ENCODE measurements around the gene KAT8.

KAT8 gene

DNA sequence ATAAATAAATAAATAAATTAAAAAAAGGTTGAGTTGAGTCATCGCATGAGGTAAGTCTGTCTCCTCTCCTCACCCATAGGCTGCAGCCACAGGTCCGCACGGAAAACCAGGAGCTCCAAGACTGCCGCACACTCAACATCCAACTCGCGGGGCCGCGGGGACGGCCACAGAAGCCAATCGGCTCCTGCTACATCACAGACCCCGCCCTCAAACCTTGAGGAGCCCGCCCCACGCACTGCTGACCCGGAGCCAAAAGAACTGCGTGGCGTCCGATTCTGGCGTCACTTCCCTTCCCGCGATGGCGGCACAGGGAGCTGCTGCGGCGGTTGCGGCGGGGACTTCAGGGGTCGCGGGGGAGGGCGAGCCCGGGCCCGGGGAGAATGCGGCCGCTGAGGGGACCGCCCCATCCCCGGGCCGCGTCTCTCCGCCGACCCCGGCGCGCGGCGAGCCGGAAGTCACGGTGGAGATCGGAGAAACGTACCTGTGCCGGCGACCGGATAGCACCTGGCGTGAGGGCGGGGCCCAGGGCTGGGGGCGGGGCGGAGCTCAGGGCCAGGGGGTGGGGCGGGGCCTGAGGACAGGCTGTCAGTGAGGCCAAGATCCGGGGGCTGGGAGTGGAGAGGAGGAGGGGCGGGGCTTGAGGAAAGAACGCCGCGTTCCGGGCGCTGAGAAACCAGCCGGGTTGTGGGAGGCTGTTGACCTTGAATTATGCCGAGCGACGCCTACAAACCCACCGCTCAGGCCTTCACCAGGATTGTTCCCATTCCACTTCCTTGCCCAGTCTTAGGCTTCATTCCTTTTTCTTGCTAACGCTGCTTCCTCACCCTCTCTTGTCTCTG is at the start of gene KAT8:
Gene KAT8, plus strand, starts transcription at position 281 of the 839 bp plus-strand sequence. Its CDS starts 18 bp downstream, at position 299.
- peak; percentile 99 for DNase-seq

DNA sequence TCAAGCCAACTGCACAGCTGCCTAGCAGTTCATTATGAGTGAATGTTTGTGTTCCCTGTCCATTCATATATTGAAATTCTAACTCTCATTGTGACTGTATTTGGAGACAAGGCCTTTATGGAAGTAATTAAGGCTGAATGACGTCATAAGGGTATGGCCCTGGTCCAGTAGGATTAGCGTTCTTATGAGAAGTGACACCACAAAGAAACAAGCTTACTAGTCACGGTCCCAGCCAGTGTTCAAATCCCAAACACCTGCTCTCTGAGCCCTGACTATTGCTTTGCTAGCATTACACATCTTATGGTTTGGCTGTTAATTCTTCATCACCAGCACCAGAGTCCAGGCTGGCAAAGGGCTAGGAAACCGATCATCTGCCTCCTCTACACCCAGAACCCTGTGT is 45.6 kb upstream of the KAT8 start:
- no peak for DNase-seq

DNA sequence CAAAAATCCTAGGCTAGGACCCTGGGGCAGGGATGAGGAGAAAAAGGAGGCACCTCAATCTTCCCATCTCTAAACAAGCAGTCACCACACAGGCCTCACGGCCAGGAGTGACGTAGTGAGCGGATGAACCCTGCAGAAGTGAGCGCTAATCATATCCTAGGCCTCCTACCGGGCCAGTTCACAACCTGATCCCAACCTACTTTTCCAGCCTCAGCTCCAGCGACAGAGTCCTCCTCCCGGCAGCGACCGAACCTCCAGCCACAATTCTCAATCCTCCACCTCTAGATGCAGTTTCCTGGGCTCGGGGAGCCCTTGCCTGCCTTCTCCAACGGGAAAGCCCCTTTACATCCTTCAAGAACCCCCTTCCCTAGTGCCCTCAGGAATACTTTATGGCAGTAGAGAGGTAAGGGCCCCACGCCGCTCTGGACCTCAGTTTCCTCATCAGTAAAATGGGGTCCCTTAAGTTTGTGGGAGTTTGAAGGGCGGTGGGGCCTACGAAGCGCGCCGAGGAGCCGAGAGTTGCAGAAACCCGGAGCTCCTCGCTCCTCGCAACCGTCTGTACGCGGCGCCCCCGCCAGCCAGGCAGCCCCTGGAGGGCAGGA is 44.8 kb upstream of the KAT8 start:
- peak; percentile 10 for DNase-seq

DNA sequence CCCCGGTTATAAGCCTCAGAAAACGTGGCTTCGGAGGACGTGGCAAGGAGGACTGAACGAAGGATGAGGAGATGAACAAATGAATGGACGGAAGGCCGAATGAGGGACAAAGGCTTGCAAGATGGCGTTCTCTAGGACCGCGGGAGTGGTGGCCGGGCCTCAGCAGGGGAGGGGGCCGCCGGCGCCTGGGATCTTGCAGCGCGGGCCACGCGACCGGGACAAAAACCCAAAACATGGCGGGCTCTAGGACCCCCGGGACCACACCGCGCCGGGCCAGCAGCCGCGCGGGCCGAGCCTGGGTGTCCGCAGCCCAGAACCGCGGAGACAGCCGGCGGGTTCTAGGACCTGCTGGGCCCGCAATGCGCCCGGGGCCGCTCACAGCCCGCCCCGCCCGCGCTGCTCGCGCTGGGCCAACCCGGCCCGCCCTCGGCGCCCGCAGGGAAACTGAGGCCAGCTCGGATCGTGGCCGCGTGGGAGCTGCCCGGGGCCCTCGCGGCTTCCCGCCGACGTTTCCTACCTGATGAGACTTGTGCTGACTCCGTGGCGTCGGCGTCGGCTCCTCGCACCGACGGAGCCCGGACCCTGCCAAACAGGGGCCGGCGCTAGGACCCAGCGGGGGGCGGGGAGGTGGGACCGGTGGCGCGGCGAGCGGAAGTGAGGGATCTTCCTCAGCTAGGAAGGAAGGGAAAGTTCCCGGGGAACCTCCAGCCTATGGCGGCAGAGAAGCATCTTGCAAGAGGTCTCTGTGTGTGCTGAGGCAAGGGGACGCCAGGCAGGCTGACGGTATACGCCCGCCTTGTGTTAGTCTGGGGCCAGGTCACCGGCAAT is 44.1 kb upstream of the KAT8 start:
- peak; percentile 87 for DNase-seq

DNA sequence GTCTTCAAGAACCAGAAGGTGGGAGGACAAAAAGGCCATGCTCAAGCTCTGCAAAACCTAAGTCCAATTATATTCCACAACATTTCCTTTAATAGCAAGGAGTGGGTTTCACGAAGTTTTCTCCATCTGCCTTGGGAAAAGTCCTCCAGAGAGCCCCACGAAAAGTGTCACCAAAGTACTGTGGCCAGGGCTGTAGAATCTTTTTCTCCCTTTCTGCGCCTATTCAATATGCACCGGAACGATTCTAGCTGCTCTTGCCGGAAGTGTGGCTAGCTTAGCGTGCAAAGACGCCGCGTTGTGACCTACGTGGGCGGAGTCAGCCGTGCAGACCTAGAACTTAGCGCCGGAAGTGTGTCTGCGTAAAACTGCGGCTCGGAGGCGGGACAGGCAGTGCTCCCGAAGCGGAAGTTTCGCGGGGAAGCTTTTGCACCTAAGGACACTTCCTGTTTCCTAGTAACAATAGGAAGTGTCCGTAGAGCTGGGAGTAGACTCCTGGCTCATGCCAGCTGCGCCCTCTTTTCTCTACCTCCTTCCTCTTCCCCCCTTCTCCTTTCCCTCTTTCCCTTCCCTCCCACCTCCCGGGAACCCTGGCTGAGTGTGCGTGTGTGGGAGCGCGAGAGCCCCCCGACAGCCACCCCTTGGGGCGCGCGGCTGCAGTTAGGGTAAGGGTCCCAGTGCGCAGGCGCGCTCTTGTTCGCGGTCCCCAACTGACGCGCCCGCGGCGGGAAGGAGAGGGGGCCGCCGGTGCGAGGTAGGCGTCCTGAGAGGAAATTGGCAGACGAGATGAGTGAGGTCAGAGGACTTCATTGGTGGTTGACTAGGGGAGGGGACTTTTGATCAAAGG is 43.3 kb upstream of the KAT8 start, which contains the start of the genes ZNF646 and ZNF668:
Gene ZNF646, plus strand, starts transcription at position 453 of the 844 bp plus-strand sequence. CDS start 1,903 bp downstream, outside the sequence.
Gene ZNF668, minus strand, starts transcription at position 271 of the 844 bp plus-strand sequence. CDS start 9,781 bp downstream, outside the sequence.
- peak; percentile 99 for DNase-seq

DNA sequence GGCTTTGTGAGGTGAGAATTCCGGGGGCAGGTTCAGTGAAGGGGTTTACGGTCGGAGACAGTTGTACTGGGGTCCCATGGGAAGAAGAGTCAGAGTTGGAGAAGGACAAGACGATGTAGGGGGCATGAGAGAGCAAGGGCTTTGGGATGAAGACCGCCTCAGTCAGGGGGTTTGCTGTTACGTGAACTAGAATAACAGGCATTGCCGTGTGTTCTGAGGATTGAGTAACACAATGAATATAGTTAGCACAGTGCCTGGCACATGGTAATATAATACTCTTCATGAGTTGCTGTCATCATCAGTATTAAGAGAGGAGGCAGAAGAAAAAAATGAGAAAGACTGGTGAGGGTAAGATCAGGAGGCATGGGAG is 42.7 kb upstream of the KAT8 start:
- DNase-seq: no peak

DNA sequence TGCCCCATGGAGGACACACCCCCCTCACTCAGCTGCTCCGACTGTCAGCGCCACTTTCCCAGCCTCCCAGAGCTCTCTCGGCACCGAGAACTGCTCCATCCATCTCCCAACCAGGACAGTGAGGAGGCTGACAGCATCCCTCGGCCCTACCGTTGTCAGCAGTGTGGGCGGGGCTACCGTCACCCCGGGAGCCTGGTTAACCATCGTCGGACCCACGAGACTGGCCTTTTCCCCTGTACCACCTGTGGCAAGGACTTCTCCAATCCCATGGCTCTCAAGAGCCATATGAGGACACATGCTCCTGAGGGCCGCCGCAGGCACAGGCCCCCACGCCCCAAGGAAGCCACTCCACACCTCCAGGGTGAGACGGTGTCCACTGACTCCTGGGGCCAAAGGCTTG is 41.1 kb upstream of the KAT8 start:
- no peak for DNase-seq

DNA sequence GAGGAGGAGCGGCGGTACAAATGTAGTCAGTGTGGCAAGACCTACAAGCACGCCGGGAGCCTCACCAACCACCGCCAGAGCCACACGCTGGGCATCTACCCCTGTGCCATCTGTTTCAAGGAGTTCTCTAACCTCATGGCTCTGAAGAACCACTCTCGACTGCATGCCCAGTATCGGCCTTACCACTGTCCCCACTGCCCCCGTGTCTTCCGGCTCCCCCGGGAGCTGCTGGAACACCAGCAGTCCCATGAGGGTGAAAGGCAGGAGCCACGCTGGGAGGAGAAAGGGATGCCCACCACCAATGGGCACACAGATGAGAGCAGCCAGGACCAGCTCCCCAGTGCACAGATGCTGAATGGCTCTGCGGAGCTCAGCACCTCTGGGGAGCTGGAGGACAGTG is 40.4 kb upstream of the KAT8 start:
- no peak for DNase-seq

DNA sequence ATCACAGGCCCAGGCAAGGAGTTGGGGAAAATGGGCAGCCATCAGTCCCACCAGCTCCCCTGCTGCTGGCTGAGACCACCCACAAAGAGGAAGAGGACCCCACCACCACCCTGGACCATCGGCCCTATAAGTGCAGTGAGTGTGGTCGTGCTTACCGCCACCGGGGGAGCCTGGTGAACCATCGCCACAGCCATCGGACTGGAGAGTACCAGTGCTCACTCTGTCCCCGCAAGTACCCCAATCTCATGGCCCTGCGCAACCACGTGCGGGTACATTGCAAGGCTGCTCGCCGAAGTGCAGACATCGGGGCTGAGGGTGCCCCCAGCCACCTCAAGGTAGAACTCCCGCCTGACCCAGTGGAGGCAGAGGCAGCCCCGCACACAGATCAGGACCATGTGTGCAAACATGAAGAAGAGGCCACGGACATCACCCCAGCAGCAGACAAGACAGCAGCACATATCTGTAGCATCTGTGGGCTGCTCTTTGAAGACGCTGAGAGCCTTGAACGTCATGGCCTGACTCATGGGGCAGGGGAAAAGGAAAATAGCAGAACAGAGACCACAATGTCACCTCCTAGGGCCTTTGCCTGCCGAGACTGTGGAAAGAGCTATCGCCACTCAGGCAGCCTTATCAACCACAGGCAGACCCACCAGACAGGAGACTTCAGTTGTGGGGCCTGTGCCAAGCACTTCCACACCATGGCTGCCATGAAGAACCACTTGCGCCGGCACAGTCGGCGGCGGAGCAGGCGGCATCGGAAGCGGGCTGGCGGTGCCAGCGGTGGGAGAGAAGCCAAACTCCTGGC is 39.7 kb upstream of the KAT8 start:
- DNase-seq: no peak

DNA sequence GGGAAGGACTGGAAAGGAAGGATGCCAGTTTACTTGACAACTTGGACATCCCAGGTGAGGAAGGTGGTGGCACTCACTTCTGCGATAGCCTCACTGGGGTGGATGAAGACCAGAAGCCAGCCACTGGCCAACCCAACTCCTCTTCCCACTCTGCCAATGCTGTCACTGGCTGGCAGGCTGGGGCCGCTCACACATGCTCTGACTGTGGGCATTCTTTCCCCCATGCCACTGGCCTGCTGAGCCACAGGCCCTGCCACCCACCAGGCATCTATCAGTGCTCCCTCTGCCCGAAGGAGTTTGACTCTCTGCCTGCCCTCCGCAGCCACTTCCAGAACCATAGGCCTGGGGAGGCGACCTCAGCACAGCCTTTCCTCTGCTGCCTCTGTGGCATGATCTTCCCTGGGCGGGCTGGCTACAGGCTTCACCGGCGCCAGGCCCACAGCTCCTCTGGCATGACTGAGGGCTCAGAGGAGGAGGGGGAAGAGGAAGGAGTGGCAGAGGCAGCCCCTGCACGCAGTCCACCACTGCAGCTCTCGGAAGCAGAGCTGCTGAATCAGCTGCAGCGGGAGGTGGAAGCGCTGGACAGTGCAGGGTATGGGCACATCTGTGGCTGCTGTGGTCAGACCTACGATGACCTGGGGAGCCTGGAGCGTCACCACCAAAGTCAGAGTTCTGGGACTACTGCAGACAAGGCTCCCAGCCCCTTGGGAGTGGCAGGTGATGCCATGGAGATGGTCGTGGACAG is 38.7 kb upstream of the KAT8 start:
- no peak for DNase-seq

DNA sequence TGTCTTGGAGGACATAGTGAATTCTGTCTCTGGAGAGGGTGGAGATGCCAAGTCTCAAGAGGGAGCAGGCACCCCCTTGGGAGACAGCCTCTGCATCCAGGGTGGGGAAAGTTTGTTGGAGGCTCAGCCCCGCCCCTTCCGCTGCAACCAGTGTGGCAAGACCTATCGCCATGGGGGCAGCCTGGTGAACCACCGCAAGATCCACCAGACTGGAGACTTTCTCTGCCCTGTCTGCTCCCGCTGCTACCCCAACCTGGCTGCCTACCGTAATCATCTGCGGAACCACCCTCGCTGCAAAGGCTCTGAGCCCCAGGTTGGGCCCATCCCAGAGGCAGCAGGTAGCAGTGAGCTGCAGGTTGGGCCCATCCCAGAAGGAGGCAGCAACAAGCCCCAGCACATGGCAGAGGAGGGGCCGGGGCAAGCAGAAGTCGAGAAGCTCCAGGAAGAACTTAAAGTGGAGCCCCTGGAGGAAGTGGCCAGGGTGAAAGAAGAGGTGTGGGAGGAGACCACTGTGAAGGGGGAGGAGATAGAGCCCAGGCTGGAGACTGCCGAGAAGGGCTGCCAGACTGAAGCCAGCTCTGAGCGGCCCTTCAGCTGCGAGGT is 38.0 kb upstream of the KAT8 start:
- DNase-seq: no peak

DNA sequence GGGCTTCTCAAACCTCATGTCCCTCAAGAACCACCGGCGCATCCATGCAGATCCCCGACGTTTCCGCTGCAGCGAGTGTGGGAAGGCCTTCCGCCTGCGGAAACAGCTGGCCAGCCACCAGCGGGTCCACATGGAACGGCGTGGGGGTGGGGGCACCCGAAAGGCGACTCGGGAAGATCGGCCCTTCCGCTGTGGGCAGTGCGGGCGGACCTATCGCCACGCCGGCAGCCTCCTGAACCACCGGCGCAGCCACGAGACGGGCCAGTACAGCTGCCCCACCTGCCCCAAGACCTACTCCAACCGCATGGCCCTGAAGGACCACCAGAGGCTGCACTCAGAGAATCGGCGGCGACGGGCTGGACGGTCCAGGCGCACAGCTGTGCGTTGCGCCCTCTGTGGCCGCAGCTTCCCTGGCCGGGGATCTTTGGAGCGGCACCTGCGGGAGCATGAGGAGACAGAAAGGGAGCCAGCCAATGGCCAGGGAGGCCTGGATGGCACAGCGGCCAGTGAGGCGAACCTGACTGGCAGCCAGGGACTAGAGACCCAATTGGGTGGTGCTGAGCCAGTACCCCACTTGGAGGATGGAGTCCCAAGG is 37.3 kb upstream of the KAT8 start:
- no peak for DNase-seq

DNA sequence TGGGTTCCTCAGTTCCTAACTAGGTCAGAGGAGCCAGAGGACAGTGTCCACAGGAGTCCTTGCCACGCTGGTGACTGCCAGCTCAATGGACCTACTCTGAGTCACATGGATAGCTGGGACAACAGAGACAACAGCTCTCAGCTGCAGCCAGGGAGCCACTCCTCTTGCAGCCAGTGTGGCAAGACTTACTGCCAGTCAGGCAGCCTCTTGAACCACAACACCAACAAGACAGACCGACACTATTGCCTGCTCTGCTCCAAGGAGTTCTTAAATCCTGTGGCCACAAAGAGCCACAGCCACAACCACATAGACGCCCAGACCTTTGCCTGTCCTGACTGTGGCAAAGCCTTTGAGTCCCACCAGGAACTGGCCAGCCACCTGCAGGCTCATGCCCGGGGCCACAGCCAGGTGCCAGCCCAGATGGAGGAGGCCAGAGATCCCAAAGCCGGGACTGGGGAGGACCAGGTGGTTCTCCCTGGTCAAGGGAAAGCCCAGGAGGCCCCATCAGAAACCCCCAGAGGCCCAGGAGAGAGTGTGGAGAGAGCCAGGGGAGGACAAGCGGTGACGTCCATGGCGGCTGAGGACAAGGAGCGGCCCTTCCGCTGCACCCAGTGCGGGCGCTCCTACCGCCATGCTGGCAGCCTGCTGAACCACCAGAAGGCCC is 36.6 kb upstream of the KAT8 start:
- DNase-seq: no peak

DNA sequence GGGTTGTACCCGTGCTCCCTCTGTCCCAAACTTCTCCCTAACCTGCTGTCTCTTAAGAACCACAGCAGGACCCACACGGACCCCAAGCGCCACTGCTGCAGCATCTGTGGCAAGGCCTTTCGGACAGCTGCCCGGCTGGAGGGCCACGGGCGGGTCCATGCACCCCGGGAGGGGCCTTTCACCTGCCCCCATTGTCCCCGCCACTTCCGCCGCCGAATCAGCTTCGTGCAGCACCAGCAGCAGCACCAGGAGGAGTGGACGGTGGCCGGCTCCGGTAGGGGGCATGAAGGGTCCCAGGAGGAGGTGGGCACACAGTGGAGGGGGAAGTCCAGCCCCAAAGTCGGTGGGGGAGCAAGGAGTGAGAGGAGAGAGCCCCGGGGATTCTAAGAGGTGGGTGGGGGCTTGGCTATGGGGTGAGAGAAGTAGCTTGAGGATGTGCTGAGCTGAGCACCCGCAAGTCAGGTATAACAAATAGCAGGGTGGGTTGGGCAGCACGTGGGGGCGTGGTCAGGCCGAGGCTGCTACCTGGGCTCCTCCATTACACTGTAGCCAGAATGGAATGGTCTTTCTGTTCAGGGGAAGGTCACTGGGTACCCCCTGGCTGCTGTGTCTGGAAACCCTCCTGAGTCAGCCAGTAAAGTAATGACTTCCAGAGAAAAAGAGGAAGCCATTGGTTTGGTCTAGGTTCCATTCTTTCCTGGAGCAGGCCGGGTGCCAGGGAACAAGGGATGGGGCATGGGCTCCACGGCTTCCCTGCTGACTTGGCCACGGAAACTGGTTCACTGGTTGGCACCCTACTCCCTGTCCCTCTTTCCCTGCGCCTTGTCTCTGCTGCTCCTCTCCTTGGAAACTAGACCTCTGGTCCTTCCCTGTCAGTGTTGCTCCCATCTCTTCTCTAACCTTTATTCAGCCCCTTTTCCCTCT is 35.8 kb upstream of the KAT8 start:
- no peak for DNase-seq

DNA sequence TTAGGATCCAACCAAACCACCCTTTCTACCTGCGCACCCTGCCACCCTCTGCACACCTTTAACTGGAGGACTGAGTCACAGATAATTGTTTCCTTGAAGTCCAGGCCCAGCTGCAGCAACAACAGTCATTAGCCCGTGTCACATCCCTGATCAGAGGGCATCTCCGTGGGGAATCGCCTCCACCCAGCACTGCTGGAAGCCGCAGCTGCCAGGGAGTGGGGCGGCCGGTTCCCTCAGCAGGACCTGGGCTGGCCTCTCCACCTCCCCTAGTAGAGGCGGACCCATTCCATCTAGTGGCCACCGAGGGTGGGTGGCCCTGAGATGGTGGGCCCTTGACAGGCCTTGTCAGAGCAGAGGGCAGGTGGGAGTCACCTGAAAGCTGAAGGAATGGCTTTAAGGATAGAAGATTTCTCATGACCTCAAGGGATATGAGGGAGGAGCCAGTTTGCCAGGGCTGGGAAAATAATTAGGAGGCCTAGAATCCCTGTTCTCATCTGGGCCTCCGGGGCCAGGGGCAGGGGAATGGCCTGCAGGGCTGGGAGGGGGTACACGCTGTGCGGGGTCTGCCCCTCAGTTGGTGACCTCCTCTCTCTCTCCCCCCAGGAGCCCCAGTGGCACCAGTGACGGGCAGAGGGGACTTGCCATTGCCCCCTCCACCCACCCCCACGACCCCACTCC is 35.0 kb upstream of the KAT8 start:
- no peak for DNase-seq

DNA sequence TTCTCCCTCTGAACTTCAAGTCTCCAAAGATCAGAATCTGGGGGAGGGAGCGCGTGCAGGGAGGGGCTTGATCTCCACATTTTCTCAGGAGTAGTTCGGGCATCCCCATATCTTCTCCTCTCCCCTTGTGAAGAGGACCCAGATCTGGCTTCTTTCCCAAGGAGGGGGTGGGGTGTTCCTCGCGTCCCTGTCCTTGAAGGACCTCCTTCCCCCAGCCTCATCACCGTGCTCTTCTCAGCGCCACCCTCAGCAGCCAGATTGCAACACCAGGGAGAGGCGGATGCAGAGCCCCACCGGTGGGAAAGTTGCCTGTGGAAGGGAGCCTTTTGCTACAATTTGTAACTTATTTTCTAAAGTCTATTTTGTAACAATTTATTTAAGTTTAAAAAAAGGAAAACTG is 34.4 kb upstream of the KAT8 start:
- no peak for DNase-seq

DNA sequence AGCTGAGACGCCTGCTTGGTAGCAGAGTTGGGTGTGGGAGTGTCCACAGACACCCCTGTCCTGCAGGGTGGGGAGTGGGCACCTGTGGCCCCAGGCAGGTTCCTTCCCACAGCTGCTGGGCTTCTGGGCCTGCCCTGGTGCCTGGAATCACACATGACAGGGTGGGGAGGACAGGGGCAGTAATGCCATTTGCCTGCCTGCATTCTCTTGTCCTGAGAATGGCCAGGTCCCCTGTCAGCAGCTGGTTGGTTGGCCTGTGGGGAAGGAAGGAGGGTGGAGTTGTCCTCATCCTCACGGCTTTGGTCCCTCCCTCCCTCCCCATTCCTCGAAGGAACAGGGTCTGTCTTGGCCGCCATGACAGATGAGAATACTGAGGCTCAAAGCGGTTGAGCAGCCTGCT is 33.9 kb upstream of the KAT8 start:
- no peak for DNase-seq

DNA sequence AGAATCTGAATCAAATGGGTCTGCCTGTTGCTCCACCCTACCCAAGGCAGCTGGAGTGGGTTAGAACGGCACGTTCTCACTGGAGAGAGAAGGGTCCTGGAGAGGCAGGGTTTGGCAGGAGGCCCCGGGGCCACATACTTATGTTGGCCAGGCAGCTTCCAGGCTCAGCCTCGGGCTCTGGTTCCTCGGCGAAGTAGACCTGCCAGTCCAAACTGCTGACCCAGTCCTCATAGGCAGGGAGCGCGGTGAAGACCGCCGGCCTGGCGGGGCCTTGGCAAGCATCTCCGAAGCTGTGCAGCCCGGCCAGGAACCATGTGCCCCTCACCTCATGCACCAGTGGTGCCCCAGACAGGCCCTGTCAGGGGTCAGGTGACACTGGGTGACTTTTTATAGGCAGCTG is 33.5 kb upstream of the KAT8 start:
- no peak for DNase-seq

Measured in COR-L47 (cell line).